GM10266 (cell line): Measurements from ENCODE around the gene PDE6B.

Experiments used
- DNase-seq: peaks from one replicate; pipeline ENCODE4 v3.0.0; 2012; ENCODE audit errors: extremely low spot score
- TF ChIP-seq, protein P1 (sequence below): IDR thresholded peaks from 2 replicates; pipeline ENCODE4 v1.5.1; 2012; ENCODE audit warnings: mild to moderate bottlenecking, low read depth; ENCODE audit not compliant: control insufficient read depth, insufficient read depth; ENCODE audit errors: missing control alignments

The PDE6B gene

GRCh38 chr4:653831-654502 is 28.6 kb downstream of the PDE6B start:
- no peak for DNase-seq
- TF ChIP-seq, protein P1, sequence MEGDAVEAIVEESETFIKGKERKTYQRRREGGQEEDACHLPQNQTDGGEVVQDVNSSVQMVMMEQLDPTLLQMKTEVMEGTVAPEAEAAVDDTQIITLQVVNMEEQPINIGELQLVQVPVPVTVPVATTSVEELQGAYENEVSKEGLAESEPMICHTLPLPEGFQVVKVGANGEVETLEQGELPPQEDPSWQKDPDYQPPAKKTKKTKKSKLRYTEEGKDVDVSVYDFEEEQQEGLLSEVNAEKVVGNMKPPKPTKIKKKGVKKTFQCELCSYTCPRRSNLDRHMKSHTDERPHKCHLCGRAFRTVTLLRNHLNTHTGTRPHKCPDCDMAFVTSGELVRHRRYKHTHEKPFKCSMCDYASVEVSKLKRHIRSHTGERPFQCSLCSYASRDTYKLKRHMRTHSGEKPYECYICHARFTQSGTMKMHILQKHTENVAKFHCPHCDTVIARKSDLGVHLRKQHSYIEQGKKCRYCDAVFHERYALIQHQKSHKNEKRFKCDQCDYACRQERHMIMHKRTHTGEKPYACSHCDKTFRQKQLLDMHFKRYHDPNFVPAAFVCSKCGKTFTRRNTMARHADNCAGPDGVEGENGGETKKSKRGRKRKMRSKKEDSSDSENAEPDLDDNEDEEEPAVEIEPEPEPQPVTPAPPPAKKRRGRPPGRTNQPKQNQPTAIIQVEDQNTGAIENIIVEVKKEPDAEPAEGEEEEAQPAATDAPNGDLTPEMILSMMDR, result no peak

DNA sequence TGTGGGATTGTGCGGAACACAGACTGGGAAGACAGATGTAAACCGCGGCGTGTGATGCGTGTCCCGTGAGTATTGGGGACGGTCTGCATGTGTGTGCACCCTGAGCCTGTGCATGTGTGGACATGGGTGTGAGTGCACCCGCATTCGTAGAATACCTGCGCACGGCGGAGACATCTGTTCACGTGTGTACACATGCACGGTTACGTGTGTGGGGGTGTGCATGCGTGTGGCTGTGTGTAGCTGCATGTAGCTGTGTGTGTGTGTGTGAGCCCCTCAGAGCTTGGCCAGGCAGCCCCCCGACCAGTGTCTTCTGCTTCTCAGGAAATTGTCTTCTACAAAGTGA is 29.1 kb downstream of the PDE6B start:
- no peak for DNase-seq
- TF ChIP-seq, protein P1, result no peak

DNA sequence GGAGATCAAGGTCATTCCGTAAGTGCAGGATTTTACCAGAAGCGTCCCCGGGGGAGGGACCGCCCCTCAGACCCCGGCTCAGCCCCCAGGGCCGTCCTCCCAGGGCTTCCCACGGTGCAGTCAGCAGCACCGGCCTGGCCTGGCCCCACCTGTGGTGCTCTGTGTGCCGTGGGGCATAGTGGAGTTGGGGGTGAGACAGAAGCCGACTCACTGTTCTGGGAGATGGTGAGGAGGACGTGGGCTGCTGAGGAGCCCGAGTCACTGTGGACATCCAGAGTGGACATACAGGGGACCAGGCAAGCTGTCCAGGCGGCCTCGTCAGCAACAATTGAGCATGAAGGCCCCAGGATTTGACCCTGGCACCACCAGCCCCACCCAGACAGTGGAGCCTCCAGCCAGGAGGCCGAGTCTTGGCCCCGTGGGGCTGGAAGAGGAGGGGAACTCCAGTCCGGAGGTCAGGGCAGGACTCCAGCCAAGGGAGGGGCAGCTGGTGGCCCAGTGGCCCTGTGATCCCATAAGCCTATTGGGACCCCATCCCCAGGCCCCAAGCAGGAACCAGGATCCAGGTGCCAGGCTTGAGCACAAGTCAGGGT is 29.6 kb downstream of the PDE6B start:
- DNase-seq, result no peak
- TF ChIP-seq, protein P1, result no peak

GRCh38 chr4:655464-656151 is 30.2 kb downstream of the PDE6B start:
- DNase-seq, result no peak

DNA sequence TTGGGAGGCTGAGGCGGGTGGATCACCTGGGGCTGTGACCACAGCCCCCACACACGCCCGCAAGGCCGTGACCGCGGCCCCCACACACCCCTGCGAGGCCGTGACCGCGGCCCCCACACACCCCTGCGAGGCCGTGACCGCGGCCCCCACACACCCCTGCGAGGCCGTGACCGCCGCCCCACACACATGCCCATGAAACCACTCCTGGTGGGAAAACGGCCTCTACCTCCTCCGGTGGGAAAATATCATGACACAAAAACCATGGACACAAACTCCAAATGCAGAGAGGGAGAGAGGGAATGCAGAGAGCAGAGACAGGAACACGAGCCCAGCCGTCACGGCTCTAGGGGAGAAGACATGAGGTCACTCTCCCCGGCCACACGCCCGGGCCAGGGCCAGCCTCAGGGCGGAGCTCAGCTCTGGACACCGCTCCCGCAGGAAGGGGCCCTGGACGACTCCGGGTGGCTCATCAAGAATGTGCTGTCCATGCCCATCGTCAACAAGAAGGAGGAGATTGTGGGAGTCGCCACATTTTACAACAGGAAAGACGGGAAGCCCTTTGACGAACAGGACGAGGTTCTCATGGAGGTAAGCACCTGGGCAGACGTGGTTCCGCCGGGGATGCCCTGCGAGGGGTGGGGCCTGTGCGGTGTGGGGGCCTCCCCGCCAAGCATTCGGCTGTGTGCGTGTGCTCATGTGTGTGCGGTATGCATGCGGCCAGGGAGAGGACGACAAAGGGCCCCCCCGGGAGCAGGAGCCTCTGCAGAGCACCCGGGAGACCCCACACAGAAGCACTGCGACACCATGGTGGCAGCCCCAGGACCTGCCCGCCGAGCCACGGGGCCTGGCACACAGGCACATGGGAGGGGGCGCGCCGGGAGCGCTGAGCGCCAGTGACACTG is 31.3 kb downstream of the PDE6B start:
- DNase-seq, result no peak
- TF ChIP-seq, protein P1, result no peak

More at GRCh38 chr4:655464-656151, 30.2 kb downstream of the PDE6B start:
- TF ChIP-seq, protein P1, result no peak

- TF ChIP-seq, protein P1, result no peak
- DNase-seq, result no peak
These were observed 32.0 kb downstream of the PDE6B start for GRCh38 chr4:657338-657833.
